SK-N-SH (cell line): ENCODE results near the gene CSTPP1. TPM values are rescaled to one million over a fixed set of nuclear protein-coding genes. Genes with fewer than 3 reads are reported as not detected.

Experiments
- CTCF ChIA-PET: fragments of 300-600, 350-600 bp; formaldehyde crosslinking; extraction: SDS; loops from one replicate; lab custom pipeline; 2021; lab: Yijun Ruan, JAX
- POLR2A ChIA-PET: fragments of 350-600 bp; sonication (Branson Sonifier 250); formaldehyde crosslinking; extraction: SDS; loops from one replicate; lab custom pipeline; 2020; ENCODE audit warnings: antibody characterized with exemption, inconsistent platforms; lab: Yijun Ruan, JAX
- DNase-seq: peaks from one replicate; pipeline ENCODE4 v3.0.0; 2012
- H2AFZ ChIP-seq: fragments of 200-600 bp; sonication (generic); 2 replicates; pipeline ENCODE4 v1.8.1; 2016; ENCODE audit warnings: antibody characterized with exemption, mild to moderate bottlenecking, low read depth
- H3F3A ChIP-seq: fragments of 200-600 bp; sonication (generic); replicated peaks from 2 replicates; pipeline ENCODE3; 2016; ENCODE audit warnings: antibody characterized with exemption, mild to moderate bottlenecking; ENCODE audit not compliant: insufficient read depth
- H3K27ac ChIP-seq, 2 experiments: fragments of 200-500 bp in 1 of 2; fragments of 200-600 bp in 1 of 2; sonication (Bioruptor generic) in 1 of 2; sonication (generic), shearing (Covaris generic) in 1 of 2; 2 replicates each; pipeline versions ENCODE4 v1.5.1 to v1.6.1; 2014 to 2016; ENCODE audit warnings: low read depth in 2 of 2, inconsistent platforms in 1 of 2, low read length in 1 of 2, mild to moderate bottlenecking in 1 of 2, mixed read lengths in 1 of 2
- H3K27me3 ChIP-seq: fragments of 200-600 bp; sonication (generic), shearing (Covaris generic); 2 replicates; pipeline ENCODE4 v1.6.1; 2016; ENCODE audit warnings: mixed run types; ENCODE audit not compliant: insufficient read depth
- H3K36me3 ChIP-seq, 2 experiments: fragments of 200-500 bp in 1 of 2; fragments of 200-600 bp in 1 of 2; sonication (Bioruptor generic) in 1 of 2; sonication (generic) in 1 of 2; replicated peaks in 1 of 2; 2 replicates each; pipeline versions ENCODE3 to v1.5.1; 2014 to 2016; ENCODE audit warnings: low read length in 1 of 2, mild to moderate bottlenecking in 1 of 2; ENCODE audit not compliant: insufficient read depth in 2 of 2, control insufficient read depth in 1 of 2
- H3K4me1 ChIP-seq, 2 experiments: fragments of 200-500 bp in 1 of 2; fragments of 200-600 bp in 1 of 2; sonication (Bioruptor generic) in 1 of 2; sonication (generic), shearing (Covaris generic) in 1 of 2; 2 replicates each; pipeline versions ENCODE4 v1.5.1 to v1.6.1; 2014 to 2016; ENCODE audit warnings: low read depth in 1 of 2, low read length in 1 of 2, mixed run types in 1 of 2; ENCODE audit not compliant: insufficient read depth in 2 of 2, control insufficient read depth in 1 of 2
- H3K4me2 ChIP-seq: fragments of 200-600 bp; sonication (generic), shearing (Covaris generic); 2 replicates; pipeline ENCODE4 v1.6.1; 2017; ENCODE audit warnings: mixed run types
- H3K4me3 ChIP-seq, 2 experiments: fragments of 200-500 bp in 1 of 2; fragments of 200-600 bp in 1 of 2; sonication (Bioruptor generic) in 1 of 2; sonication (generic), shearing (Covaris generic) in 1 of 2; 2 replicates each; pipeline versions ENCODE4 v1.5.1 to v1.8.1; 2014 to 2016; ENCODE audit warnings: low read depth in 2 of 2, inconsistent platforms in 1 of 2, low read length in 1 of 2, mild to moderate bottlenecking in 1 of 2, mixed read lengths in 1 of 2, moderate library complexity in 1 of 2
- H3K79me2 ChIP-seq: fragments of 200-600 bp; sonication (generic); 2 replicates; pipeline ENCODE4 v1.8.1; 2017; ENCODE audit warnings: mild to moderate bottlenecking; ENCODE audit not compliant: insufficient read depth
- H3K9ac ChIP-seq: fragments of 200-600 bp; sonication (generic); 2 replicates; pipeline ENCODE4 v1.6.1; 2017; ENCODE audit warnings: mixed run types
- H3K9me2 ChIP-seq: fragments of 200-600 bp; sonication (generic); 2 replicates; pipeline ENCODE4 v1.6.1; 2017; ENCODE audit warnings: mixed run types
- H3K9me3 ChIP-seq: fragments of 200-600 bp; sonication (generic); 2 replicates; pipeline ENCODE4 v1.6.1; 2017; ENCODE audit warnings: mixed run types, mild to moderate bottlenecking, moderate library complexity
- H4K20me1 ChIP-seq: fragments of 200-600 bp; sonication (generic); 2 replicates; pipeline ENCODE4 v1.6.1; 2017; ENCODE audit warnings: mild to moderate bottlenecking, mixed run types; ENCODE audit not compliant: insufficient read depth
- FOSL2 ChIP-seq: IDR thresholded peaks from 2 replicates; pipeline ENCODE4 v1.4.0; 2012; ENCODE audit warnings: low read depth, mild to moderate bottlenecking, moderate library complexity, borderline replicate concordance
- FOXJ3 ChIP-seq: sonication (generic); formaldehyde crosslinking; IDR thresholded peaks from 2 replicates; pipeline ENCODE4 v1.5.1; 2020; ENCODE audit warnings: mild to moderate bottlenecking, missing genetic modification reagents
- GATA2 ChIP-seq: sonication (generic); formaldehyde crosslinking; IDR thresholded peaks from 2 replicates; pipeline ENCODE4 v1.5.0; 2020; ENCODE audit warnings: mild to moderate bottlenecking, missing genetic modification reagents
- IRF3 ChIP-seq: fragments of 150-350 bp; IDR thresholded peaks from 2 replicates; pipeline ENCODE4 v1.6.1; 2016; ENCODE audit warnings: mild to moderate bottlenecking, low read depth, low read length
- JUND ChIP-seq: IDR thresholded peaks from 2 replicates; pipeline ENCODE4 v1.4.0; 2012
- MAX ChIP-seq: IDR thresholded peaks from 2 replicates; pipeline ENCODE4 v1.4.0; 2012; ENCODE audit warnings: low read depth
- NRF1 ChIP-seq: IDR thresholded peaks from 2 replicates; pipeline ENCODE4 v1.6.1; 2012; ENCODE audit warnings: low read depth, mild to moderate bottlenecking, low read length
- POLR2AphosphoS5 ChIP-seq: IDR thresholded peaks from 2 replicates; pipeline ENCODE4 v1.6.1; 2012; ENCODE audit warnings: low read depth, low read length
- RAD21 ChIP-seq: IDR thresholded peaks from 2 replicates; pipeline ENCODE4 v1.6.1; 2012; ENCODE audit warnings: mild to moderate bottlenecking, low read length
- TAF1 ChIP-seq: IDR thresholded peaks from 2 replicates; pipeline ENCODE4 v1.6.1; 2012; ENCODE audit warnings: low read depth, mild to moderate bottlenecking, low read length, moderate library complexity, borderline replicate concordance
- USF2 ChIP-seq: fragments of 150-350 bp; IDR thresholded peaks from 2 replicates; pipeline ENCODE4 v1.6.1; 2017; ENCODE audit warnings: antibody characterized with exemption, low read length, low read depth, borderline replicate concordance
- WGBS: methylation state at CpG from one replicate; pipeline ENCODE4 v1.1.6; 2017; ENCODE audit warnings: low lambda C conversion rate; 5-methylcytosine and 5-hydroxymethylcytosine counted together
- polyA plus RNA-seq, 3 experiments: library from polyadenylated mRNA; depleted of rRNA; stranded (reverse); fragments of >200 nt; gene quantifications; 2 replicates each; pipeline ENCODE4 v1.2.3, GENCODE V29; 2012

Gene CSTPP1
- polyA plus RNA-seq, 1 of the 3 experiments (the other 2 are of a cell fraction), result 85.7 TPM

- ChIA-PET POLR2A (interaction anchor here (1.1 kb wide), 1 partner anchor 15 kb away, joined by 3 read pairs; no protein-coding TSS in a partner anchor), CTCF (interaction anchor here (0.7 to 7.3 kb wide), 2 partner anchors 241 to 266 kb away, joined by 3 to 170 read pairs; partner anchors contain the start of gene LRP4)
- TF ChIP-seq RAD21 (no peak), USF2 (no peak), FOSL2 (no peak), GATA2 (CRISPR knock-in tag) (no peak)
- no peak overlapping the region for H3K4me2 ChIP-seq
- H2AFZ ChIP-seq, result no peak overlapping the region
- no peaks in the 10 kb centered on the region for H3K79me2 ChIP-seq
- H3F3A ChIP-seq, result peaks cover 34% of the 10 kb centered on the region
- H3K4me1 ChIP-seq, result peaks cover 11 to 20% of the 10 kb centered on the region in 2 experiments; a peak in 2 of 4 replicates
- no peaks in the 10 kb centered on the region for H3K27me3 ChIP-seq
- 100% methylated on average over 2 of the region's 20 CpGs for WGBS
- no peaks in the 10 kb centered on the region for H3K9me2 ChIP-seq
- H3K36me3 ChIP-seq, result peaks cover 0 to 15% of the 10 kb centered on the region in 2 experiments
- no peak overlapping the region for H3K9ac ChIP-seq
- H3K9me3 ChIP-seq, result no peaks in the 10 kb centered on the region
- peaks cover 4% of the 10 kb centered on the region for H4K20me1 ChIP-seq
- DNase-seq, result no peak
- no peak overlapping the region for H3K4me3 ChIP-seq
- H3K27ac ChIP-seq, result no peak overlapping the region
Measured at GRCh38 chr11:47156951-47157350, 220.4 kb downstream of the CSTPP1 start.

- peaks cover 8% of the 10 kb centered on the region for H4K20me1 ChIP-seq
- peaks cover 0 to 20% of the 10 kb centered on the region in 2 experiments for H3K36me3 ChIP-seq
- ChIA-PET POLR2A (interaction anchor here (1.1 kb wide), 1 partner anchor 14 kb away, joined by 3 read pairs; no protein-coding TSS in a partner anchor), CTCF (interaction anchor here (0.7 to 7.3 kb wide), 3 partner anchors 242 to 267 kb away, joined by 3 to 170 read pairs (median 3); partner anchors contain the start of gene LRP4)
- no peak overlapping the region for H2AFZ ChIP-seq
- peaks cover 30% of the 10 kb centered on the region for H3F3A ChIP-seq
- no peaks in the 10 kb centered on the region for H3K9me2 ChIP-seq
- H3K79me2 ChIP-seq, result no peaks in the 10 kb centered on the region
- no peak overlapping the region for H3K9ac ChIP-seq
- peaks cover 9 to 16% of the 10 kb centered on the region in 2 experiments; a peak in 2 of 4 replicates for H3K4me1 ChIP-seq
- DNase-seq, result peak; percentile 13
- no peak overlapping the region for H3K4me2 ChIP-seq
- H3K9me3 ChIP-seq, result no peaks in the 10 kb centered on the region
- no peaks in the 10 kb centered on the region for H3K27me3 ChIP-seq
- no peak overlapping the region for H3K4me3 ChIP-seq
- no peak overlapping the region for H3K27ac ChIP-seq
- TF ChIP-seq IRF3 (no peak), JUND (no peak), NRF1 (no peak), MAX (no peak), FOXJ3 (CRISPR knock-in tag) (no peak), POLR2AphosphoS5 (no peak), TAF1 (no peak)
- WGBS, result 95% methylated on average over 6 of the region's 8 CpGs
Measured at GRCh38 chr11:47157805-47158204, 221.2 kb downstream of the CSTPP1 start.
